Sigmoid colon (tissue), 4 donors: ENCODE data around the gene COX6B2.

Experiments
- EP300 ChIP-seq, 4 donors: sonication (generic); formaldehyde crosslinking; IDR thresholded peaks; one replicate each; pipeline ENCODE4 v1.6.1; 2017; ENCODE audit warnings: antibody characterized with exemption in 4 of 4
- POLR2A ChIP-seq, 2 donors: fragments of 450-650 bp; IDR thresholded peaks; one replicate each; pipeline ENCODE4 v1.6.1; 2016; ENCODE audit warnings: antibody characterized with exemption in 2 of 2, mild to moderate bottlenecking in 2 of 2, moderate library complexity in 2 of 2
- POLR2AphosphoS5 ChIP-seq, 4 donors: sonication (generic); formaldehyde crosslinking; IDR thresholded peaks; one replicate each; pipeline ENCODE4 v1.6.1; 2017; ENCODE audit warnings: antibody characterized with exemption in 4 of 4
- TF ChIP-seq, protein P1 (sequence below), 4 experiments: fragments of 450-650 bp in 3 of 4; fragments of 200-600 bp in 1 of 4; IDR thresholded peaks; one replicate each; pipeline ENCODE4 v1.5.1; 2016 to 2019; ENCODE audit warnings: antibody characterized with exemption in 4 of 4, mild to moderate bottlenecking in 3 of 4, moderate library complexity in 2 of 4

DNA sequence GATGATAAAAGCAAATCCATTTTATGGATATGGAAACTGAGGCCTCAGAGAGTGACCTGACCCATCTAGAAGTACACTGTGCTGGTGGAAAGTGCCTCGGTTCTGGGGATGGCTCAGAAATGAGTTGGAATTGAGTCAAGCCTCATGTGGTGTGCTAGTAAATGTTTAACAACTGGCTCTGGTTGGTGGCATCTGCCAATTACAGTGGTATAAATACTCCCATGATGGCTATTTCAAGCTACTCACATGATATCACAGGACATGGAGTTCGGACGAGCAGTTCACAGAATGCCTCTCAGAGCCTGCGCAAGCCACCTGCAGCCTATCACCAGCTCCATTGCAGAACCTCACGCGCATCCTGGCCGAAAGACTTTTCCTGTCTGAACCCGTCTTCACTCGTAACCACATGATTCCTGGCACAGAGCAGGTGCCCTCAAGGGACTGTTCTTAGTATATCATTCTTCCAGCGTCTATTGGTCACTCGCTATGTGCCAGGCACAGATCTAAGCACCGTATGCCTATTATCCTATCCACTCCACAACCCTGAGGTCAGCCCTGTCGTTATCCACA lies 38.5 kb downstream of the COX6B2 start:
- TF ChIP-seq, protein P1, sequence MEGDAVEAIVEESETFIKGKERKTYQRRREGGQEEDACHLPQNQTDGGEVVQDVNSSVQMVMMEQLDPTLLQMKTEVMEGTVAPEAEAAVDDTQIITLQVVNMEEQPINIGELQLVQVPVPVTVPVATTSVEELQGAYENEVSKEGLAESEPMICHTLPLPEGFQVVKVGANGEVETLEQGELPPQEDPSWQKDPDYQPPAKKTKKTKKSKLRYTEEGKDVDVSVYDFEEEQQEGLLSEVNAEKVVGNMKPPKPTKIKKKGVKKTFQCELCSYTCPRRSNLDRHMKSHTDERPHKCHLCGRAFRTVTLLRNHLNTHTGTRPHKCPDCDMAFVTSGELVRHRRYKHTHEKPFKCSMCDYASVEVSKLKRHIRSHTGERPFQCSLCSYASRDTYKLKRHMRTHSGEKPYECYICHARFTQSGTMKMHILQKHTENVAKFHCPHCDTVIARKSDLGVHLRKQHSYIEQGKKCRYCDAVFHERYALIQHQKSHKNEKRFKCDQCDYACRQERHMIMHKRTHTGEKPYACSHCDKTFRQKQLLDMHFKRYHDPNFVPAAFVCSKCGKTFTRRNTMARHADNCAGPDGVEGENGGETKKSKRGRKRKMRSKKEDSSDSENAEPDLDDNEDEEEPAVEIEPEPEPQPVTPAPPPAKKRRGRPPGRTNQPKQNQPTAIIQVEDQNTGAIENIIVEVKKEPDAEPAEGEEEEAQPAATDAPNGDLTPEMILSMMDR (IDR thresholded peaks at IDR 0.05): no peak
- TF ChIP-seq POLR2A (IDR thresholded peaks at IDR 0.05): no peak
- TF ChIP-seq POLR2AphosphoS5 (IDR thresholded peaks at IDR 0.05): no peak
- TF ChIP-seq EP300 (IDR thresholded peaks at IDR 0.05): no peak
